ENCODE results near the gene ARID5B.

GRCh38 chr10:61877887-61878739, 23.4 kb upstream of the ARID5B start:
- no peak for TF ChIP-seq POLR2A (IDR thresholded peaks at IDR 0.05)
- TF ChIP-seq, protein P1, sequence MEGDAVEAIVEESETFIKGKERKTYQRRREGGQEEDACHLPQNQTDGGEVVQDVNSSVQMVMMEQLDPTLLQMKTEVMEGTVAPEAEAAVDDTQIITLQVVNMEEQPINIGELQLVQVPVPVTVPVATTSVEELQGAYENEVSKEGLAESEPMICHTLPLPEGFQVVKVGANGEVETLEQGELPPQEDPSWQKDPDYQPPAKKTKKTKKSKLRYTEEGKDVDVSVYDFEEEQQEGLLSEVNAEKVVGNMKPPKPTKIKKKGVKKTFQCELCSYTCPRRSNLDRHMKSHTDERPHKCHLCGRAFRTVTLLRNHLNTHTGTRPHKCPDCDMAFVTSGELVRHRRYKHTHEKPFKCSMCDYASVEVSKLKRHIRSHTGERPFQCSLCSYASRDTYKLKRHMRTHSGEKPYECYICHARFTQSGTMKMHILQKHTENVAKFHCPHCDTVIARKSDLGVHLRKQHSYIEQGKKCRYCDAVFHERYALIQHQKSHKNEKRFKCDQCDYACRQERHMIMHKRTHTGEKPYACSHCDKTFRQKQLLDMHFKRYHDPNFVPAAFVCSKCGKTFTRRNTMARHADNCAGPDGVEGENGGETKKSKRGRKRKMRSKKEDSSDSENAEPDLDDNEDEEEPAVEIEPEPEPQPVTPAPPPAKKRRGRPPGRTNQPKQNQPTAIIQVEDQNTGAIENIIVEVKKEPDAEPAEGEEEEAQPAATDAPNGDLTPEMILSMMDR (IDR thresholded peaks at IDR 0.05), result no peak
